ENCODE results near the gene LZTS3.

GRCh38 chr20:3172933-3173609, at the start of gene LZTS3:
- TF ChIP-seq ZNF317 (CRISPR knock-in tag; IDR thresholded peaks at IDR 0.05; ENCODE audit: borderline replicate concordance, low read depth) (no peak), NR2C2 (CRISPR knock-in tag; IDR thresholded peaks at IDR 0.05) (no peak), TEAD4 (CRISPR knock-in tag; IDR thresholded peaks at IDR 0.05) (no peak), AFF4 (CRISPR knock-in tag; IDR thresholded peaks at IDR 0.05; ENCODE audit: borderline replicate concordance) (no peak), MXD4 (CRISPR knock-in tag; IDR thresholded peaks at IDR 0.05; ENCODE audit: borderline replicate concordance) (no peak), MYBL2 (CRISPR knock-in tag; IDR thresholded peaks at IDR 0.05) (no peak; the same call in 1 of the 2 replicates), ZNF423 (CRISPR knock-in tag; IDR thresholded peaks at IDR 0.05) (0 out of 2 replicates have a peak, but pooled peaks have one; percentile 14), FOXP1 (CRISPR knock-in tag; IDR thresholded peaks at IDR 0.05; ENCODE audit: borderline replicate concordance) (peak; percentile 64), NFE2L1 (CRISPR knock-in tag; IDR thresholded peaks at IDR 0.05) (0 out of 2 replicates have a peak, but pooled peaks have one; percentile 5), SP1 (CRISPR knock-in tag; conservative IDR thresholded peaks at IDR 0.05) (no peak), ZNF396 (CRISPR knock-in tag; IDR thresholded peaks at IDR 0.05; ENCODE audit: borderline replicate concordance) (no peak)
- TF ChIP-seq, protein P1, sequence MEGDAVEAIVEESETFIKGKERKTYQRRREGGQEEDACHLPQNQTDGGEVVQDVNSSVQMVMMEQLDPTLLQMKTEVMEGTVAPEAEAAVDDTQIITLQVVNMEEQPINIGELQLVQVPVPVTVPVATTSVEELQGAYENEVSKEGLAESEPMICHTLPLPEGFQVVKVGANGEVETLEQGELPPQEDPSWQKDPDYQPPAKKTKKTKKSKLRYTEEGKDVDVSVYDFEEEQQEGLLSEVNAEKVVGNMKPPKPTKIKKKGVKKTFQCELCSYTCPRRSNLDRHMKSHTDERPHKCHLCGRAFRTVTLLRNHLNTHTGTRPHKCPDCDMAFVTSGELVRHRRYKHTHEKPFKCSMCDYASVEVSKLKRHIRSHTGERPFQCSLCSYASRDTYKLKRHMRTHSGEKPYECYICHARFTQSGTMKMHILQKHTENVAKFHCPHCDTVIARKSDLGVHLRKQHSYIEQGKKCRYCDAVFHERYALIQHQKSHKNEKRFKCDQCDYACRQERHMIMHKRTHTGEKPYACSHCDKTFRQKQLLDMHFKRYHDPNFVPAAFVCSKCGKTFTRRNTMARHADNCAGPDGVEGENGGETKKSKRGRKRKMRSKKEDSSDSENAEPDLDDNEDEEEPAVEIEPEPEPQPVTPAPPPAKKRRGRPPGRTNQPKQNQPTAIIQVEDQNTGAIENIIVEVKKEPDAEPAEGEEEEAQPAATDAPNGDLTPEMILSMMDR (IDR thresholded peaks at IDR 0.05) = no peak
- TF ChIP-seq, protein P2, sequence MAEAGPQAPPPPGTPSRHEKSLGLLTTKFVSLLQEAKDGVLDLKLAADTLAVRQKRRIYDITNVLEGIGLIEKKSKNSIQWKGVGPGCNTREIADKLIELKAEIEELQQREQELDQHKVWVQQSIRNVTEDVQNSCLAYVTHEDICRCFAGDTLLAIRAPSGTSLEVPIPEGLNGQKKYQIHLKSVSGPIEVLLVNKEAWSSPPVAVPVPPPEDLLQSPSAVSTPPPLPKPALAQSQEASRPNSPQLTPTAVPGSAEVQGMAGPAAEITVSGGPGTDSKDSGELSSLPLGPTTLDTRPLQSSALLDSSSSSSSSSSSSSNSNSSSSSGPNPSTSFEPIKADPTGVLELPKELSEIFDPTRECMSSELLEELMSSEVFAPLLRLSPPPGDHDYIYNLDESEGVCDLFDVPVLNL (CRISPR knock-in tag; IDR thresholded peaks at IDR 0.05; ENCODE audit: borderline replicate concordance, low read depth) = no peak
- TF ChIP-seq, protein P3, sequence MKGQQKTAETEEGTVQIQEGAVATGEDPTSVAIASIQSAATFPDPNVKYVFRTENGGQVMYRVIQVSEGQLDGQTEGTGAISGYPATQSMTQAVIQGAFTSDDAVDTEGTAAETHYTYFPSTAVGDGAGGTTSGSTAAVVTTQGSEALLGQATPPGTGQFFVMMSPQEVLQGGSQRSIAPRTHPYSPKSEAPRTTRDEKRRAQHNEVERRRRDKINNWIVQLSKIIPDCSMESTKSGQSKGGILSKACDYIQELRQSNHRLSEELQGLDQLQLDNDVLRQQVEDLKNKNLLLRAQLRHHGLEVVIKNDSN (CRISPR knock-in tag; IDR thresholded peaks at IDR 0.05) = no peak

Measured in WTC11 (cell line).